ENCODE results near the gene MIOS. TPM values are rescaled to one million over a fixed set of nuclear protein-coding genes. Genes with fewer than 3 reads are reported as not detected.

Gene MIOS
- total and polyA plus RNA-seq, 4 donors = 7.4 to 35.6 (median 12.2) TPM

- no peaks in the 10 kb centered on the region for H3K9me3 ChIP-seq (ENCODE audit: control insufficient read depth in 4 of 4, low read length in 3 of 4)
- no peak for DNase-seq (ENCODE audit: low spot score)
- no peak overlapping the region for H3K4me3 ChIP-seq (ENCODE audit: low read depth in 1 of 3, low read length in 3 of 3)
- H3K9ac ChIP-seq (ENCODE audit: low read depth in 1 of 2, low read length in 2 of 2) = no peak overlapping the region
- peaks cover 0 to 30% (median 13%) of the 10 kb centered on the region in 4 donors for H3K4me1 ChIP-seq (ENCODE audit: control insufficient read depth in 4 of 4, insufficient read depth in 4 of 4, low read length in 3 of 4)
- peaks cover 0 to 2% (median 0%) of the 10 kb centered on the region in 4 donors for H3K36me3 ChIP-seq (ENCODE audit: control insufficient read depth in 4 of 4, insufficient read depth in 3 of 4, low read depth in 1 of 4, low read length in 3 of 4)
- H3K27ac ChIP-seq (ENCODE audit: low read depth in 1 of 2, low read length in 2 of 2) = no peak overlapping the region
- WGBS = 40% methylated on average over 2 of the region's 2 CpGs
- H3K27me3 ChIP-seq (ENCODE audit: control insufficient read depth in 4 of 4, insufficient read depth in 4 of 4, low read length in 3 of 4) = no peaks in the 10 kb centered on the region
- TF ChIP-seq YY1 (IDR thresholded peaks at IDR 0.05) (no peak), FOXA1 (IDR thresholded peaks at IDR 0.05) (no peak), SP1 (IDR thresholded peaks at IDR 0.05) (no peak)
Observed at GRCh38 chr7:7573701-7574100, 7.0 kb downstream of the MIOS start.

- H3K36me3 ChIP-seq (ENCODE audit: control insufficient read depth in 4 of 4, insufficient read depth in 3 of 4, low read depth in 1 of 4, low read length in 3 of 4) = peaks cover 0 to 4% (median 0%) of the 10 kb centered on the region in 4 donors
- H3K9me3 ChIP-seq (ENCODE audit: control insufficient read depth in 4 of 4, low read length in 3 of 4) = no peaks in the 10 kb centered on the region
- DNase-seq (ENCODE audit: low spot score) = no peak
- peaks cover 0 to 16% (median 11%) of the 10 kb centered on the region in 4 donors for H3K4me1 ChIP-seq (ENCODE audit: control insufficient read depth in 4 of 4, insufficient read depth in 4 of 4, low read length in 3 of 4)
- no peaks in the 10 kb centered on the region for H3K27me3 ChIP-seq (ENCODE audit: control insufficient read depth in 4 of 4, insufficient read depth in 4 of 4, low read length in 3 of 4)
- H3K9ac ChIP-seq (ENCODE audit: low read depth in 1 of 2, low read length in 2 of 2) = no peak overlapping the region
- H3K27ac ChIP-seq (ENCODE audit: low read depth in 1 of 2, low read length in 2 of 2) = no peak overlapping the region
- TF ChIP-seq RXRA (IDR thresholded peaks at IDR 0.05) (no peak), YY1 (IDR thresholded peaks at IDR 0.05) (no peak), SP1 (IDR thresholded peaks at IDR 0.05) (no peak), TAF1 (conservative IDR thresholded peaks at IDR 0.05) (no peak), NR2F2 (IDR thresholded peaks at IDR 0.05) (no peak), EGR1 (IDR thresholded peaks at IDR 0.05; ENCODE audit: low read depth in 2 of 2) (no peak), FOXA1 (IDR thresholded peaks at IDR 0.05) (no peak), JUND (IDR thresholded peaks at IDR 0.05) (no peak), RAD21 (IDR thresholded peaks at IDR 0.05) (no peak), HNF4A (conservative IDR thresholded peaks at IDR 0.05) (no peak), ZBTB33 (IDR thresholded peaks at IDR 0.05) (no peak), GABPA (IDR thresholded peaks at IDR 0.05 in 1 of 2, conservative IDR thresholded peaks at IDR 0.05 in 1 of 2) (no peak), REST (IDR thresholded peaks at IDR 0.05) (no peak), HNF4G (IDR thresholded peaks at IDR 0.05) (no peak)
- TF ChIP-seq, protein P1, sequence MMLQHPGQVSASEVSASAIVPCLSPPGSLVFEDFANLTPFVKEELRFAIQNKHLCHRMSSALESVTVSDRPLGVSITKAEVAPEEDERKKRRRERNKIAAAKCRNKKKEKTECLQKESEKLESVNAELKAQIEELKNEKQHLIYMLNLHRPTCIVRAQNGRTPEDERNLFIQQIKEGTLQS (IDR thresholded peaks at IDR 0.05) = no peak
- TF ChIP-seq, protein P2, sequence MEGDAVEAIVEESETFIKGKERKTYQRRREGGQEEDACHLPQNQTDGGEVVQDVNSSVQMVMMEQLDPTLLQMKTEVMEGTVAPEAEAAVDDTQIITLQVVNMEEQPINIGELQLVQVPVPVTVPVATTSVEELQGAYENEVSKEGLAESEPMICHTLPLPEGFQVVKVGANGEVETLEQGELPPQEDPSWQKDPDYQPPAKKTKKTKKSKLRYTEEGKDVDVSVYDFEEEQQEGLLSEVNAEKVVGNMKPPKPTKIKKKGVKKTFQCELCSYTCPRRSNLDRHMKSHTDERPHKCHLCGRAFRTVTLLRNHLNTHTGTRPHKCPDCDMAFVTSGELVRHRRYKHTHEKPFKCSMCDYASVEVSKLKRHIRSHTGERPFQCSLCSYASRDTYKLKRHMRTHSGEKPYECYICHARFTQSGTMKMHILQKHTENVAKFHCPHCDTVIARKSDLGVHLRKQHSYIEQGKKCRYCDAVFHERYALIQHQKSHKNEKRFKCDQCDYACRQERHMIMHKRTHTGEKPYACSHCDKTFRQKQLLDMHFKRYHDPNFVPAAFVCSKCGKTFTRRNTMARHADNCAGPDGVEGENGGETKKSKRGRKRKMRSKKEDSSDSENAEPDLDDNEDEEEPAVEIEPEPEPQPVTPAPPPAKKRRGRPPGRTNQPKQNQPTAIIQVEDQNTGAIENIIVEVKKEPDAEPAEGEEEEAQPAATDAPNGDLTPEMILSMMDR (IDR thresholded peaks at IDR 0.05; ENCODE audit: low read depth, low read length, missing input control) = no peak
- TF ChIP-seq, protein P3, sequence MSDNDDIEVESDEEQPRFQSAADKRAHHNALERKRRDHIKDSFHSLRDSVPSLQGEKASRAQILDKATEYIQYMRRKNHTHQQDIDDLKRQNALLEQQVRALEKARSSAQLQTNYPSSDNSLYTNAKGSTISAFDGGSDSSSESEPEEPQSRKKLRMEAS (IDR thresholded peaks at IDR 0.05) = no peak
- 94% methylated on average over 1 of the region's 1 CpG for WGBS
- no peak overlapping the region for H3K4me3 ChIP-seq (ENCODE audit: low read depth in 1 of 3, low read length in 3 of 3)
Observed at GRCh38 chr7:7576344-7576743, 9.7 kb downstream of the MIOS start.
